Kidney capillary endothelial cell (primary cell): ENCODE measurements around the gene SMARCB1.

Experiments used
- DNase-seq: peaks from one replicate; pipeline ENCODE4 v3.0.0-alpha.2; 2018; ENCODE audit warnings: low spot score

SMARCB1 gene

GRCh38 chr22:23786752-23787599 is at the start of gene SMARCB1:
Gene SMARCB1, plus strand, starts transcription at chr22:23786966. Its CDS starts 204 bp downstream, at chr22:23787170.
- DNase-seq = peak; percentile 86

GRCh38 chr22:23737696-23738095 is 49.1 kb upstream of the SMARCB1 start:
- DNase-seq = no peak

GRCh38 chr22:23742505-23743264 is 44.1 kb upstream of the SMARCB1 start:
- DNase-seq = no peak

GRCh38 chr22:23743303-23743705 is 43.5 kb upstream of the SMARCB1 start:
- DNase-seq = no peak

- no peak for DNase-seq
Measured at GRCh38 chr22:23744001-23744400, 42.8 kb upstream of the SMARCB1 start.

GRCh38 chr22:23744485-23744884 is 42.3 kb upstream of the SMARCB1 start:
- DNase-seq = no peak

GRCh38 chr22:23745791-23746190 is 41.0 kb upstream of the SMARCB1 start:
- no peak for DNase-seq

- DNase-seq = no peak
Measured at GRCh38 chr22:23749841-23750301, 36.9 kb upstream of the SMARCB1 start.

- DNase-seq = no peak
Measured at GRCh38 chr22:23750367-23750713, 36.4 kb upstream of the SMARCB1 start.

- DNase-seq = peak; percentile 67
Measured at GRCh38 chr22:23750714-23751440, 35.9 kb upstream of the SMARCB1 start, which contains the start of gene ZNF70. Gene ZNF70, minus strand, starts transcription at chr22:23751112. Its CDS starts 5,972 bp downstream, at chr22:23745140.

GRCh38 chr22:23751441-23751996 is 35.2 kb upstream of the SMARCB1 start:
- no peak for DNase-seq

GRCh38 chr22:23752090-23752691 is 34.6 kb upstream of the SMARCB1 start:
- no peak for DNase-seq

- DNase-seq = no peak
Measured at GRCh38 chr22:23752750-23753149, 34.0 kb upstream of the SMARCB1 start.

- no peak for DNase-seq
Measured at GRCh38 chr22:23753385-23753784, 33.4 kb upstream of the SMARCB1 start.

GRCh38 chr22:23754220-23754919 is 32.4 kb upstream of the SMARCB1 start, which contains the start of gene VPREB3:
Gene VPREB3, minus strand, starts transcription at chr22:23754425. Its CDS starts 62 bp downstream, at chr22:23754363.
- no peak for DNase-seq

GRCh38 chr22:23754980-23755636 is 31.7 kb upstream of the SMARCB1 start:
- DNase-seq = no peak

GRCh38 chr22:23755711-23756110 is 31.1 kb upstream of the SMARCB1 start:
- no peak for DNase-seq

GRCh38 chr22:23756891-23757290 is 29.9 kb upstream of the SMARCB1 start:
- no peak for DNase-seq

GRCh38 chr22:23759566-23759965 is 27.2 kb upstream of the SMARCB1 start:
- DNase-seq = no peak

- no peak for DNase-seq
Measured at GRCh38 chr22:23760056-23760455, 26.7 kb upstream of the SMARCB1 start.
